GM12801 (cell line): ENCODE measurements around the gene APBB1.

Experiments
- CTCF ChIP-seq: IDR thresholded peaks from one replicate; pipeline ENCODE4 v1.5.1; 2011; ENCODE audit warnings: control low read depth; ENCODE audit not compliant: insufficient read length; ENCODE audit errors: extremely low read depth

APBB1 gene

GRCh38 chr11:6437423-6437822 is 18.5 kb upstream of the APBB1 start:
- TF ChIP-seq CTCF: no peak

- no peak for TF ChIP-seq CTCF
Measured at GRCh38 chr11:6433998-6434660, 15.2 kb upstream of the APBB1 start.

GRCh38 chr11:6431861-6432260 is 13.0 kb upstream of the APBB1 start:
- no peak for TF ChIP-seq CTCF

GRCh38 chr11:6427516-6427915 is 8.6 kb upstream of the APBB1 start:
- no peak for TF ChIP-seq CTCF

GRCh38 chr11:6420677-6421076 is 1.8 kb upstream of the APBB1 start:
- no peak for TF ChIP-seq CTCF

- no peak for TF ChIP-seq CTCF
Measured at GRCh38 chr11:6418557-6419008, 311 bp downstream of the APBB1 start.

GRCh38 chr11:6417907-6418556 is 862 bp downstream of the APBB1 start:
- TF ChIP-seq CTCF: no peak
